ENCODE data around the gene FRMPD4. TPM values are rescaled to one million over a fixed set of nuclear protein-coding genes. Genes with fewer than 3 reads are reported as not detected.

FRMPD4 gene
- total and polyA plus RNA-seq, 8 donors, result 0.45 to 0.86 (median 0.68) TPM; not detected in 2

- no peaks in the 10 kb centered on the region for H3K9me3 ChIP-seq
- H3K4me1 ChIP-seq, result no peaks in the 10 kb centered on the region
- TF ChIP-seq, protein P1, sequence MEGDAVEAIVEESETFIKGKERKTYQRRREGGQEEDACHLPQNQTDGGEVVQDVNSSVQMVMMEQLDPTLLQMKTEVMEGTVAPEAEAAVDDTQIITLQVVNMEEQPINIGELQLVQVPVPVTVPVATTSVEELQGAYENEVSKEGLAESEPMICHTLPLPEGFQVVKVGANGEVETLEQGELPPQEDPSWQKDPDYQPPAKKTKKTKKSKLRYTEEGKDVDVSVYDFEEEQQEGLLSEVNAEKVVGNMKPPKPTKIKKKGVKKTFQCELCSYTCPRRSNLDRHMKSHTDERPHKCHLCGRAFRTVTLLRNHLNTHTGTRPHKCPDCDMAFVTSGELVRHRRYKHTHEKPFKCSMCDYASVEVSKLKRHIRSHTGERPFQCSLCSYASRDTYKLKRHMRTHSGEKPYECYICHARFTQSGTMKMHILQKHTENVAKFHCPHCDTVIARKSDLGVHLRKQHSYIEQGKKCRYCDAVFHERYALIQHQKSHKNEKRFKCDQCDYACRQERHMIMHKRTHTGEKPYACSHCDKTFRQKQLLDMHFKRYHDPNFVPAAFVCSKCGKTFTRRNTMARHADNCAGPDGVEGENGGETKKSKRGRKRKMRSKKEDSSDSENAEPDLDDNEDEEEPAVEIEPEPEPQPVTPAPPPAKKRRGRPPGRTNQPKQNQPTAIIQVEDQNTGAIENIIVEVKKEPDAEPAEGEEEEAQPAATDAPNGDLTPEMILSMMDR (IDR thresholded peaks at IDR 0.05), result no peak
- H3K27me3 ChIP-seq, result no peaks in the 10 kb centered on the region
- H3K36me3 ChIP-seq, result no peaks in the 10 kb centered on the region
- H3K27ac ChIP-seq, result no peak overlapping the region
- DNase-seq, result no peak
- H3K4me3 ChIP-seq, result no peak overlapping the region
- ATAC-seq, result no peak
- intact Hi-C loops (cut with DNase I), result no loop called here
Measured at GRCh38 chrX:12410523-12410922, 272.2 kb downstream of the FRMPD4 start.

- Histone ChIP-seq H3K27ac (no peak overlapping the region), H3K9me3 (no peaks in the 10 kb centered on the region), H3K4me3 (no peak overlapping the region), H3K27me3 (no peaks in the 10 kb centered on the region), H3K4me1 (no peaks in the 10 kb centered on the region), H3K36me3 (no peaks in the 10 kb centered on the region)
- intact Hi-C loops (cut with DNase I), result no loop called here
- DNase-seq (no peak), ATAC-seq (no peak)
- TF ChIP-seq, protein P1 (IDR thresholded peaks at IDR 0.05), result no peak
Measured at GRCh38 chrX:12411831-12412230, 273.6 kb downstream of the FRMPD4 start.

DNA sequence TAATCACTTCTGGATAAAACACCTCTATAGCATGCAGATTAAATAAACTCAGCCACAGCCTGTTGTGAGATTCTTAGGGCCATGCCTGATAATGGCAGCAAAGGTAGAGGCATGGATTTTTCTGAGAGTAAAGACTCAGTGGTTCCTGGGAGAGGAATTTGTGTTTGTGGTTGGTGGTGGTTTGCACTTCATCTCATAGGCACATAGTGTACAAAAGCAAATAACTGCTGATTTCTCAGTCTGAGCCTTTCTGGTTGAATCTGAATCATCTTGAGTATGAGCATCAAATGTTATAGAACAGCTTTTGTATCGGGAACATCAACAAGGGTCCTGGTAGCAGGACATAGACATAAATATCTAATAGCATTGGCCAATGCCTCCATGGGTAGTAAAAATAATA, 274.3 kb downstream of the FRMPD4 start:
- Histone ChIP-seq H3K9me3 (no peaks in the 10 kb centered on the region), H3K4me3 (no peak overlapping the region), H3K27me3 (no peaks in the 10 kb centered on the region), H3K27ac (no peak overlapping the region), H3K4me1 (no peaks in the 10 kb centered on the region), H3K36me3 (no peaks in the 10 kb centered on the region)
- TF ChIP-seq, protein P1 (IDR thresholded peaks at IDR 0.05), result no peak
- intact Hi-C loops (cut with DNase I), result no loop called here
- DNase-seq, result no peak
- no peak for ATAC-seq

DNA sequence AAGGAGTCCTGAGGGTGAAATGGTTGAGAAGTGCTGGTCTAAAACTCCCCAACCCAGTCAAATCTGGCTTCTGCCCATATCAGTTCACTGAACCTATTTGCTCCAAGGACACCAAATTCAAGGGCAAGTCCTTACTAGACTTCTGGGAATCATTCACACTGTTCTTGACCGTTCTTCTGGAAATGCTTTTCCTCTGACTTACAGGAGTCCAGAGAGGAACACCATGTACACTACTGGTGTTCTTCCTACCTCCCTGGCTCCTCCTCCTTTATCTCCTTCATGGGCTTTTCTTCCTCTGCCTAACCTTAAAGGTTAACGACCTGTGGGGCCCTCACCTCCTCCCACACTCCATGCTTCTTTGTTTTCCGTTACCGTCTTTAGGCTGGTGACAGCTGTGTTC, 281.3 kb downstream of the FRMPD4 start:
- ATAC-seq (no peak), DNase-seq (no peak)
- H3K4me1 ChIP-seq, result no peaks in the 10 kb centered on the region
- H3K27ac ChIP-seq, result no peak overlapping the region
- H3K36me3 ChIP-seq, result no peaks in the 10 kb centered on the region
- H3K4me3 ChIP-seq, result no peak overlapping the region
- intact Hi-C loops (cut with DNase I), result no loop called here
- no peaks in the 10 kb centered on the region for H3K27me3 ChIP-seq
- TF ChIP-seq, protein P1 (IDR thresholded peaks at IDR 0.05), result no peak
- H3K9me3 ChIP-seq, result no peaks in the 10 kb centered on the region

GRCh38 chrX:12421918-12422317, 283.6 kb downstream of the FRMPD4 start:
- DNase-seq (no peak), ATAC-seq (no peak)
- Histone ChIP-seq H3K4me3 (no peak overlapping the region), H3K9me3 (no peaks in the 10 kb centered on the region), H3K27ac (no peak overlapping the region), H3K4me1 (no peaks in the 10 kb centered on the region), H3K36me3 (no peaks in the 10 kb centered on the region), H3K27me3 (no peaks in the 10 kb centered on the region)
- intact Hi-C loops (cut with DNase I), result no loop called here
- TF ChIP-seq, protein P1 (IDR thresholded peaks at IDR 0.05), result no peak
